Measurements from ENCODE around the gene COMTD1.
"Not testable (repeated sequence)": the region's sequence is repeated elsewhere in the genome, so short reads cannot be mapped to it uniquely, and the experiment has no call there.

COMTD1 gene

DNA sequence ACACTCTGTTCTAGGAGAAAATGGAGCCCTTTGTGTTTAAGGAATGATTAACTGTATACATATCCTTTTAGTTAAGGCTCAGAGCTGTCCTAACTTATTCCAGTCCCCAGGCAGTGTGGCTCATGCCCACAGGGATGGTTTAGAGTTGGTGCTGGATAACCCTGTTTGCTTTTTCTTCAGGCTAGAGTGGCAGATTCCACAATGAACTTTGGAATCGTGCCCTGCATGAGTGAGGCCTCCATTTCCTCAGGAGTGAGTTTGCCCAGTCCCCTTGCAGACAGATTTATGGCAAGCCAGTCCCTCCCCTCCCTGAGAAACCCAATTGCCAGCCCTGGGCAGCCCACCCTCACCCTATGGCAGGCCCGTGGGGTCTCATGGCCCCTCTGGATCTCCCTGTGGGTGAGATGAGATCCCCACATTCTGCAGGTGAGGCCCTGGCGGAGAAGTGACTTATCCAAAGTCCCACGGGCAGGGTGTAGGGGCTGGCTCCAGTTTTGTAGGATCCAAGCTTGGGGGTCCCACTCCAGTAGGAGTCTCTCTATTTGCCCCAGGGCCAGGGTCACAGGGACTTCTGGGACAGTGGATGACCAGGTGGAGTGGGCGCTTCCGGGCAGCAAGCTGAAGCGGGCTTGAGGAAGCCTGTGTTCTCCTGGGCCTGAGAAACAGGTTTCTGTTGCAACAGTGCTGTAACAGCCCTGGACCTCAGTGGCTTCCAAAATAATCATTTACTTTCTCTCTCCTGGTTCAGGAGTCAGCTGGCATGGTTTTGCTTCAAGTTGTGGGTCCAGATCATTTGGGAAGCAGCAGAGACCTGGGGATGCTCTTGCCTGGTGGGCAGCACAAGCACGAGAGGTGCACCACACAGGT is 9.0 kb upstream of the COMTD1 start:
- no peak for DNase-seq

DNA sequence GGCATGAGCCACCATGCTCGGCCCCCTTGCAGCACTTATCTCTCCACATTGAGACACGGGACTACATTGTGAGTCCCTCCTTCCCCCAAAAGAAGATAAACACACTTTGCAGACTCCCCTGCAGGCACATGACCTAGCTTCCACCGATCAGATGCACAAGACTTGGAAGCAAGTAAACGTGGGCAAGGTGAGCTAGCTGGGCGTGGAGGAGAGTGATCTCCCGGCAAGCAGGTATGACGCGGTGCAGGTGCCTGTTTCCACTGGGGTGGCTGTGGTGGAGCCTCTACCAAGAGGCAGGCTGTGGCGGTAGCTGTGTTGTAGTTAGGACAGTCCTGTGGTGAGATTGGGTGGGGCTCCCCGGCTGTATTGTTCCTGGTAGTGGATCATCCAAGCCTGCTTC is 7.7 kb upstream of the COMTD1 start:
- DNase-seq, result no peak

DNA sequence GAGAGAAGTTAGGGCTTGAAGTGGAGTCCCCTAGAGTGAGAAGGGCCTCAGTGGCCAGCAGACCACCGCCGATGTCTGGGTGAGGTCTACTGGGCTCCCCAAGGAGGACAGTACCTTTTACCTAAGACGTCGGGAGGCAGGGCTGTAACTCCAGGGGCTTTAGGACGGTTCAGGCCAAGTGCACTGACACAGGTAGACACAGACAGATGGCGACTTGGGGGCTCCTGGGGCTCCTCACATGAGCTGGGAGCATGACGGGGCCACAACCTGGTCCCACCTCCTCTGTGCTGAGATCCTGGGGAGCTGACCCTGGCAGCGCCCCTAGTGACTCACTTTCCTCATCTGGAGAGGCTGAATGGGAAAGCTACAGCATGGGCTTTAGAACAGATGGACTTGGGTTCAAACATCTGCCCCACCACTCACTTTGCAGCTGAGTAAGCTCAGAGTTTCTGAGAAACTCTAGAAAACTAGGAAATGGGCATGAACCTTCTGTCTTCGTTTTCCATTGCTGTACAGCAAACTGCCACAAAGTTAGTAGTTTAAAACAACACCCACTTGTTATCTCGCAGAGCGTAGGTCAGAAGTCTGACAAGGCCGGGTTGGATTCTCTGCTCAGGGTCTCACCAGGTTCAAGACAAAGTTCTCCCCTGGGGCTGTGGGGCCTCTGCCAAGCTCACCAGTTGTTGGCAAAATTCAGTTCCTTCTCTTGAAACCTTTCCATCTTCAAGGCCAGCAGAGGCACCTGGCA is 4.7 kb upstream of the COMTD1 start:
- no peak for DNase-seq

DNA sequence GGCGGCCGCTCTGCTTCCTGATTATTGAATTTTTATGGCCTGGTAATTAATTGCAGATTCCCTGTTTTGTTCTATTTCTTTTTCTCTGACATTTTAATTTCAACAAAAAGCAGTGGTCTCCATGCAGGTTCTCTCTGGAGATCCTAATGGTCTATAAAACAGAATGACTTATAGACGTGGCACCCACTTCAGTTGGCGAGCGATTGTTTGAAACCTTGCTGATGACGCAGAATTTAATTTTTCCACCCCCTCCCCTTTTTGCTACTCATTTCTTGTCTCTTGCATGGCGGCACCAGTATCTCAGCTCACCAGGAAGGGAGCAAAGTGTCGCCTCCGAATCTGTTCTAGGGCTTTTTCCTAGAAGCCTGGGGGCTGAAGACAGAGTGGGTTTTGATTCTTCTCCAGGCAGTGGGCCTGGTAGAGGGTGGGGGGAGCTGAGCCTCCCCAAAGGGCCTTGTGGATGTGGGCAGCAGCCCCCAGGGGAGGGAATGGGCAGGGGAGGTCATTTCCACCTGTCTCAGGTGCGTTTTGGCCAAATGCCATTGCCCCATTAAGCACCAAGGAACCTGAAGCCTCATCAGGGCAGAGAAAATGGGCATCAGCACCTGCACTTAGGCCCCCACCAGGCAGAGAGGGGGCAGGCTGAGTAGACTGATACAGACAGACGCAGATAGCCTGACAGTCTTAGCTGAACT is 3.5 kb upstream of the COMTD1 start:
- no peak for DNase-seq

DNA sequence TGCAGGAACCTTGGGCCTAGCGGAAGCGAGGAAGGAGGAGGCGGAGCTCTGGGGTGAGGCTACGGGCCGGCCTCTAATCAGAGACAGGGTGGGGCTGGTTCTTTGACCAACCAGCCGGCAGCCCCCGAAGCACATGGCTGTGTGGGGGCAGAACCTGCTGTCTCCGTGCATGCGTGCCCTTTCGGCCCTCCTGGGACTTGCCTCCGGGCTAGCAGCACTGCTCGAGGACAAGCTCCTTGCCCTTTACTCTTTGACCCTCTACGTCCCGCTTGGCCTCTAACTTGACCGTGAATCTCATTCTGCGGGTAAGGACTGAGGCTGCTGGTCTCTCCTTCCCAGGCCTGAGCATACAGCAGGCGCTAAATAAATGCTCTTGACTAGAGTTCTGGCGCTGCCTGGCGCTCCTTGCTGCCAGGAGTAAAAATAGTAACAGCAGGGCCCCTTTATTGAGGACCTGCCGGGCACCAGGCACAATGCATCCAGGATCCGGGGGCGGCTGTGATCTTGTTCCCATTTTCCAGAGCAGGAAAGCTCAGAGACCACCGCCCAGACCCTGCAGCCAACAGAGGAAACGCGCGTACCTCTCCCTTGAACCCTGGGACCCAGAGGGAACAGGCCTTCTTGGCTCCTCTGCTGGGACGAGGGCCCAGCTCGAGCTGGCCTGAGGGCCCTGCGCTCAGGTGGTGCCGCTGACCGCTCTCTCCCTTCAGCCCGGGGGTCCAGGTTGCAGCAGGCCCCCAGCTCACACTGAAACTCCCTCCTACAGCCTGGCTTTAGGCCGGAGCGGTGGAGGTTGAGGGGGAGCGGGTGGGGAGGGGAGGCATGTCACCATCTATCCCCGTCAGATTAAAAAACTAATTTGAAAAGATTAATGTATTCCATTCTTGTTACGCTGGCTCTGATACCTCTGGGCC is 2.7 kb upstream of the COMTD1 start:
- DNase-seq, result no peak

DNA sequence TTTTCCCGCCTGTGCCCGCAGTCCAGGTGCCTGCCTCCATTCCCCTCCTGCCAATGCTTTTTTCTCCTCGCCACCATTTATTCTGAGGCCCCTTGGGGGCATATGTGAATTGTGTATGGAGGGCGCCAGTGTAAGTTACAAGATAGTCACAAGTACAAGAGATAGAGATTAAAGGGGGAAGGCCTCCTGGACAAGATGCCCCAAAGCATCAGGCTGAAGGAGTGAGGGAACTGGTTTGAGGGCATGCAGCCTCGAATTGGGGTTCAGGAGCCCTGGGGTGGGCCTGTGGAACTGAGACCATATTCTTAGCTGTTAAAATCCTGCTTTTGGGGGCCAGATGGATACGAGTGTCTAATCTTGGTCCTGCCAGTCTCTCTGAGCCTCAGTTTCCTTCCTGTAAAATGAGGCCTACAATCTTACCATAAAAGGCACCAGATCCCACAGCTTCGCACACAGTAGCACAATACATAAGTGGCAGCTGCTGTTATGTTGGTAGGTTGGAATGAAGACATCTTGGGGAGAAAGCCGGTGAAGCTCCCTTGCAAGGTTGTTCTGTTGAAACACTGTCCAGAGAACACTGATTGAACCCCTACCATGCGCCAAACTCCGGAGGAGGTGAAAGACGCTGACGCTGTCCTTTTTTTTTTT is 545 bp upstream of the COMTD1 start:
- no peak for DNase-seq

DNA sequence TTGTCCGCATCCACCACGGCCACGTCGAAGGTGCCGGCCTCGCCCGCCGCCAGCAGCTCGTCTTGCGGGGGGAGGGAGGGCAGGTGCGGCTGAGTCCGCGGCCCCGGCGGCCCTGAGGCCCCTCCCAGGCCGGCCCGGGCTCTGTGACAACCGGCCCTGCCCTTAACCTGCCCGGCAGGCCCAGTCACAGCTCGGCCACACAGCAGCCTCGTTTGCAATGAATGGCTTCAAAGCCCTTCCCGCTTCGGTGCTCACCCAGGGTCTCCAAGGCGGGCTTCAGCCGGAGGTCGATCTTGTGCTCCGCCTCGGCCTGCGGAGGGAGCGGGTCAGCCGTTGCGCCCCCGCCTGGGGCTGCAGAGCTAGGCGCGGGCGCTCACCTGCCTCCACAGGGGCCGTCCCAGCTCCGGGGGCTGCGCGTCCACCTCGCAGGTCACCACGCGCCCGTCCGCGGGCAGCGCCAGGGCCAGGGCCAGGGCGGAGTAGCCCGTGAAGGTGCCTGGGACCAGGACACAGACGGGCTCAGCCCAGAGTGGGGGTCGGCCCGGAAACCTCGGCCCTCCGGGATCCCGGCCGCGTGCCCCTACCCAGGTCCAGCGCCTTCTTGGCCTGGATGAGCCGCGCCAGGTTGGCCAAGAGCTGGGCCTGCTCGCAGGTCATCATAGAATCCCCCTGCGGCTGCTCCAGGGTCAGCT is 928 bp downstream of the COMTD1 start:
- DNase-seq, result no peak

DNA sequence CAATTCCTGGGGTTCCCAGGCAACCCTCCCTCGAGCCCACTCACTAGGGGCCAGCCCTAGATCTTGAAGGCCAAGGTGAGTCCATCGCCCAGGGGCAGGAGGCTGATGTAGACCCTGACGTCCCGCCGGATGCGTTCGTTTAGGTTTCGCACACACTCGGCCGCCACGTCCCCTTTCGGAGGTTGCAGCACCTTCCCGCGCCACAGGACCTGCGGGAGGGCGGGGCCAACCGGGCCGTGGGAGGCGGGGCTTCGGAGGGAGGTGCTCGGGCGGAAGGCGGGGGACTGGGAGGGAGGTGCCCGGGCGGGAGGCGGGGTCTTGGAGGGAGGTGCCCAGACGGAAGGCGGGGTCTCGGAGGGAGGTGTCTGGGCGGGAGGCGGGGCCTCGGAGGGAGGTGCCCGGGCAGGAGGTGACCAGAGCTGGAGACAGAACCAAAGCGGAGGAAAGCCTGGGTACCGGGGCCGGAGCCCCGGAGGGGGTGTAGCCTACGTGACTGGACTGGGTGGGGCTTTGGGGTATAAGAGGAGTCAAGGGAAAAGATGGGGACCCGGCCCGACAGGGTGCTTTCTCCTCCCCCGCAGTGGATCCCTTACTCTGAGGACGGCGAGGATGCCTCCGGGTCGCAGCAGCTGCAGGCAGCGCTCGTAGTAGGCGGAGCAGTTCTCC is 1.6 kb downstream of the COMTD1 start:
- DNase-seq, result peak; percentile 75

DNA sequence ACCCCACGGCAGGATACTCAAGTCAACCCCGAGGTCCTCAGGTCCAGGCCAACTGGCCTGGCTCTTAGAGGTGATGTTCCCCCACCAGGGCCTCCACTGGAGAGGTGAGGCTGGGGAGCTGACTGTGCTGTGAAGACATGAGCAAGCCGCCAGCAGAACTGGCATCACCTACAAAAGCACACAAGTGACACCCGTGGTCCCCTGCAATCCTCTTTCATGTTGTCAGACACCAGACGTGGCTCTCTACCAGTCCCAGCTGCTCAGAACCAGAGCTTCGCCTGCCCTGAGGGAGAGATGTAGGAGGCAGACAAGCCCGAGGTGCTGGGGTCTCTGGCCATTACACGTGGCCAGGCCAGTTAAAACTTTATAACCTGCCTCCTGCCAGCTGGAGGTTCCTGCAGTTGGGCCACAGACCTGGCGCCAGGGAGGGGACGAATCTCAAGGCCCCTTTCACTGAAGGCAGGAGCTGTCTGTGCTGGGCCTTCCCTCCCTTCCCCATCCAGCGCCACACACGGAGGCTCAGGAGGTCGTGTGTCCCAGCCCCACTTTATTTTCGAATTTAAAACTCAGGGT is 2.2 kb downstream of the COMTD1 start:
- no peak for DNase-seq

DNA sequence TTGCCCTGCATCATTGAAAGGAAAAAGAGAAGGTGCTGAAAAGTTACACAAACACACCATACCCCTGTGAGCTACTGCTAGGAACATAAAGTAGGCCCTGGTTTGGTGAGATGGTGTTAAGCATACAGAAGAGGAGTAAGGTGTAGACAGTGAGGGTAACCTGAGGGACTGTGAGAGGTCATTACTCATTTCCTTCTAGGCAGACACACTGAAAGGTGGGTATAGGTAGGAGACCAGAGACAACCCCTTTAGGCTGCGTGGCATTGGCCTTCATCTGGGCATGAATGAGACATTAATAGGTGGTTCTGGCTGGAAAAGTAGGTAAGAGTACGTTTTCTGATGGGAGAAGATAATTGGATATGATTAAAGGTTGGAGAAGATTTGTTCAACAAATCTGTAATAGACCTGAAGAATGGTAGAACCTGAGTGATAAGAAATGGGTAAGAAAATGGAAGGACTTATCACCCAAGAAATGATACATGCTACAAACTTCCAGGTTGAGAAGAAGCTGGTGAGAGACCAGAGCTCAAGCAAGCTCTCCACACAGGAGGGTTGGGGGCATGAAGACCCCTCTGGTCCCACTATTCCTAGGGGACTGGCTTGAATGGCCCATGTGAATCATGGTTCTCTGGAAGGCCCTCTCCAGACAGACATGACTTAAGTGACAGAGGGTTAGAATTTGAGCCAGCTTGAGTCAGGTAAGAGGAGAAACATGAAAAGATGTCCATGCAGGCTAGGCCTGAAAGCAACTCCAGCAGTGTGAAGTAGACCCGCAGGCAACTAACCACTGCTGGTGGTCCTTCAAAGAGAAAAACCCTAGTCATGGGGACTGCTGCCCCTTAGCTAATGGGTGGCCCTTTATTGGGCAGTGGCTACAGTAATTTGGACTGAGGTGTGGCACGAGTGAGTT is 3.8 kb downstream of the COMTD1 start:
- no peak for DNase-seq

DNA sequence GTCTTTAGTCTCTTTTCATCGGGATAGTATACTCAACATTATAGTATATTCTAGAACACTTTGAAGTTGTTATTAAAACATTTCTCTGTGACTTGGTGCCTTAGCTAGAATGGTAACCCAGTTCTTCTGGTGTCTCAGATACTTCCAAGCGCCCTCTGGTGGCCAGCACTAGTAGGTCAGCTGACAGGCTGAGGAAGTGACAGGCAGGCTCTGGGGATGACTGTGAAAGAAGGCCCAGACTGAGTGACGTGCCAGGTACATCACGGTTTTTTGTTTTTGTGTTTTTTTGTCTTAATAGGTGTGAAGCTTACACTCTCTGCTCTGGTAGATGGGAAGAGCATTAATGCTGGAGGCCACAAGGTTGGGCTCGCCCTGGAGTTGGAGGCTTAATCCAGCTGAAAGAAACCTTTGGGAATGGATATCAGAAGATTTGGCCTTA is 5.1 kb downstream of the COMTD1 start:
- peak; percentile 14 for DNase-seq

DNA sequence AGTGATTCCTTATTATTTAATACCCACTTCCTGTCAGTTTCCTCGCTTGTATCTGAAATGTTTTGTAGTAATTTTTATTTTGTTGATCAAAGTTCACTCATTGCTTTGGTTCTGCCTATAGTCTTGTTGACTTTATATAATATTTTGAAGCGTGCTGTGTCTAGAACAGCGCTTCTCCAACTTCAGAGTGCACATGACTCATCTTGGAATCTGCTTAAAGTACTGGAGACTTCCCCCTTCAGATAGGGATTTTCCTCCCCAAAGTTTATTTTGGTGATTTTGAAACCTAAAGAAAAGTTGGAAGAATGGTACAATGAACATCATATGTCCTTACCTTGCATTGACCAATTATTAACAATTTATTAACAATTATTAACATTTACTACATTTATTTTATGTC is 5.8 kb downstream of the COMTD1 start:
- no peak for DNase-seq

DNA sequence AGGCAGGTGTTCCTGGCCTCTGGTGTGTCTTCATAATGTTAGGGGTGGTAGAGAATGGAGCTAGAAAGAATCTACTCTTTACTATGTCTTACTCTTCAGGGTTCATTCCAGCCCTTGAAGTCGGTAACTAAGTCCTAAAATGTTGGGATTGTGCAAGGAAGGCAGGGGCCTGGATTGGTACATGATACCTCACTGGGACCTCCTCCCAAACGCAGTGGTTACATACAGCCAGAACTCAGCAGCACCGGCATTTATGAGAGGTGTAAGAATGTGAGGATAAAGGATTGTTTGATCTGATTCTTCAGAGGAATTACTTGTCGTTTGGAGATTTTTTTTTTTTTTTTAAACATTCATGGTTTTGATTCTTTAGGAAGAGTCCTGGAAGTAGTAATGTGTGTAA is 6.9 kb downstream of the COMTD1 start:
- DNase-seq, result no peak

DNA sequence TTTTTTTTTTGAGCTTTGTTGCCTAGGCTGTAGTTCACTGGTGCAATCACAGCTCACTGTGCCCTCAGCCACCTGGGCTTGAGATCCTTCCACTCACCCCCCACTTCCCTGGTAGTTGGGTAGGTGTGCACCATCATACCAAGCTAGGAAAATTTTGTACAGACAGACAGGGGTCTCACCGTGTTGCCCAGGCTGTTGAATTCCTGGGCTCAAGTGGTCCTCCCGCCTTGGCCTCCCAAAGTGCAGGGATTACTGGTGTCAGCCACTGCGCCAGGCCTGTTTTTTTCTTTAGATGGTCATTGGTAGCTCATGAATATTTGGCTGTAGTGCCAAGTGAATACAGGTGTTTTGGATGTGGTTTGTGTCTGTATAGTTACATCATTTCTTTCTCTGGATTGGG is 7.5 kb downstream of the COMTD1 start:
- no peak for DNase-seq

DNA sequence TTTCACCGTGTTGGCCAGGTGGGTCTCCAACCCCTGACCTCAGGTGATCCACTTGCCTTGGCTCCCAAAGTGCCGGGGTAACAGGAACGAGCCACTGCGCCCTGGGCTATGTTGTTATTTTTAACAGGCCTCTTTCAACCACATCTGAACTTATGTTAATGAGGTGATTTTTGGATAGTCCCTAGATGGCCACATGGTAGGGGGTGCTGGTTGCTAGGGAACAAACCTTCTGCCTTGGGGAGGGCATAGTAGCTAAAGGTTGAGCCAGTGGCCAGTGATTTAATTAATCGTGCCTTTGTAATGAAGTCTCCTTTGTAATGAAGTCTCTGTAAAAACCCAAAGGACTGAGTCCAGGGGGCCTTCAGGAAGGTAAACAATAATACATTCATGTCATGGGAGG is 9.1 kb downstream of the COMTD1 start:
- DNase-seq, result no peak

DNA sequence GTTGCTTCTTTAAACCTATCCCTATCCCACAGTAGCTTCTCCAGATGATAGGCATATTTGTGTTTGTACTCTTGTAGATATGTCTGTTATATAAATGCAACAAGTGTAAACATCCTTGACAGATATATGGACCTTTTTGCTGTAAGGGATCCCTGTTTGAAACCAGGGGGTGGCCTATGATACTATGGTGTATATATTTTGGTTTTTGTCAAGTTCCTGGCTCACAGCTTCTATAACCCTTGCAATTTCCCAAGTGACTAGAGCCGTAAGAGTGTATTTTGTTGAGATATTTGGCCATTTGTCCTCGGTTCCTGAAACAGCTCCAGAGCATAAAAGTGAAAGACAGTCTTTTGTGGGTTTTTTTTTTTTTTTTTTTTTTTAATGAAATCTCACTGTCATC is 9.7 kb downstream of the COMTD1 start:
- no peak for DNase-seq

DNA sequence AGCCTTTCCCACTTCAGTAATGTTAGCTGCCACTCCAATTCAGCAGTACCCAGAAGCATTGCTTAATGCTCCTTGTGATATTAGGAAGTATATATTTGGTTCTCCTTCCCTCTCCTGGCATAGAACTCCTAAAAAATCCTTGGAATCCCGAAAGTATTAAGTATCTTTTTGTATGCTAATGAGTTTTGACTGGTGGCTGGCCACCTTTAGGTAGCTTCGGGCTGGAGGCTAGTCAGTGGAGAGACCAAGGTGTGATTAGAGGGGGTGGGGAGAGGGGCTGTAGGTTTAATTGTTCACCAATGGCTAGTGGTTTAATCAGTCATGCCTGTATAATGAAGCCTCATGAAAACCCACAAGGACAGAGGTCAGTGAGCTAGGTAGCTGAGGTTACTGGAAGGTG is 12.2 kb downstream of the COMTD1 start:
- no peak for DNase-seq

DNA sequence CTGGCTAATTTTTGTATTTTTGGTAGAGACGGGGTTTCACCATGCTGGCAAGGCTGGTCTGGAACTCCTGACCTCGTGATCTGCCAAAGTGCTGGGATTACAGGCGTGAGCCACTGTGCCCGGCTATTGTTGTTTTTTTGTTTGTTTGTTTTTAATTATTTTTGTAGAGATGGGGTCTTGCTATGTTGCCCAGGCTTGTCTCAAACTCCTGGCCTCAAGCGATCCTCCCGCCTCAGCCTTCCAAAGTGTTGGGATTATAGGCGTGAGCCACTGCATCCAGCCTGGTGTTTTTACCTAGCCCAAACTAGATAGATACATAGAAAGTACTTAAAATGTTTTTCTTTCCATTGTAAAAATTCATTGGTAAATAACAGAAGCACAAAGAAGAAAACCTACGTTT is 14.3 kb downstream of the COMTD1 start:
- not testable (repeated sequence) for DNase-seq

DNA sequence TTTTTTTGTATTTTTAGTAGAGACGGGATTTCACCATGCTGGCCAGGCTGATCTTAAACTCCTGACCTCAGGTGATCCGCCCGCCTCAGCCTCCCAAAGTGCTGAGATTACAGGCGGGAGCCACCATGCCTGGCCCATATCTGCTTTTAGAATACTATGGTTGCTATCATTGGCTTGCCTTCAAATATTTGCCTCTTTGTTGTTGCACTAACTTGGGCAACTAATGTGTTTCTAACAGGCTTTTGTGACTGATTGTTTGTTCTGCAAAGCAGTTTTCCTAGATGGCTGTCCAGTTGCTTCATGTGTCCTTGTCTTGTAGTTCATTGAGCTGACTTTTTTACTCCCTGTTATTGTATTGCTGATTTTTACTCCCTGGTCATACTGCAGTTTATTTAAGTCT is 15.5 kb downstream of the COMTD1 start:
- no peak for DNase-seq

Measured in NCI-H1436 treated with DMSO at 0.1 percent for 48 hours (cell line).